ENCODE measurements around the gene TMX4.

The TMX4 gene

GRCh38 chr20:8019998-8020247 is 362 bp upstream of the TMX4 start:
- DNase-seq (ENCODE audit: low read depth in 3 of 3), result no peak

- DNase-seq (ENCODE audit: low read depth in 3 of 3), result peak; percentile 43 to 56 (median 49)
Observed at GRCh38 chr20:8018958-8019245, 659 bp downstream of the TMX4 start.

GRCh38 chr20:8012724-8013123 is 6.8 kb downstream of the TMX4 start:
- DNase-seq (ENCODE audit: low read depth in 3 of 3), result no peak

GRCh38 chr20:8008733-8009132 is 10.8 kb downstream of the TMX4 start:
- DNase-seq (ENCODE audit: low read depth in 3 of 3), result no peak

GRCh38 chr20:8007490-8007889 is 12.1 kb downstream of the TMX4 start:
- DNase-seq (ENCODE audit: low read depth in 3 of 3), result no peak

- DNase-seq (ENCODE audit: low read depth in 3 of 3), result no peak
Observed at GRCh38 chr20:8005575-8006366, 13.8 kb downstream of the TMX4 start.

GRCh38 chr20:8005033-8005432 is 14.5 kb downstream of the TMX4 start:
- DNase-seq (ENCODE audit: low read depth in 3 of 3), result no peak

- no peak for DNase-seq (ENCODE audit: low read depth in 3 of 3)
Observed at GRCh38 chr20:8002056-8002455, 17.5 kb downstream of the TMX4 start.

- no peak for DNase-seq (ENCODE audit: low read depth in 3 of 3)
Observed at GRCh38 chr20:8000796-8001195, 18.8 kb downstream of the TMX4 start.

GRCh38 chr20:7996898-7997297 is 22.7 kb downstream of the TMX4 start:
- DNase-seq (ENCODE audit: low read depth in 3 of 3), result no peak

- no peak for DNase-seq (ENCODE audit: low read depth in 3 of 3)
Observed at GRCh38 chr20:7994809-7995208, 24.8 kb downstream of the TMX4 start.

GRCh38 chr20:7993703-7994102 is 25.9 kb downstream of the TMX4 start:
- DNase-seq (ENCODE audit: low read depth in 3 of 3), result no peak

- no peak for DNase-seq (ENCODE audit: low read depth in 3 of 3)
Observed at GRCh38 chr20:7993238-7993637, 26.3 kb downstream of the TMX4 start.

GRCh38 chr20:7990385-7990784 is 29.2 kb downstream of the TMX4 start:
- DNase-seq (ENCODE audit: low read depth in 3 of 3), result no peak

GRCh38 chr20:7989379-7989778 is 30.2 kb downstream of the TMX4 start:
- DNase-seq (ENCODE audit: low read depth in 3 of 3), result no peak

GRCh38 chr20:7985916-7986315 is 33.6 kb downstream of the TMX4 start:
- no peak for DNase-seq (ENCODE audit: low read depth in 3 of 3)

- DNase-seq (ENCODE audit: low read depth in 3 of 3), result no peak
Observed at GRCh38 chr20:7984192-7984591, 35.4 kb downstream of the TMX4 start.

GRCh38 chr20:7981374-7981773 is 38.2 kb downstream of the TMX4 start:
- no peak for DNase-seq (ENCODE audit: low read depth in 3 of 3)

GRCh38 chr20:7980332-7981046 is 39.1 kb downstream of the TMX4 start:
- DNase-seq (ENCODE audit: low read depth in 3 of 3), result no peak

GRCh38 chr20:7977709-7978108 is 41.9 kb downstream of the TMX4 start:
- no peak for DNase-seq (ENCODE audit: low read depth in 3 of 3)

GRCh38 chr20:7975851-7976414 is 43.6 kb downstream of the TMX4 start:
- DNase-seq (ENCODE audit: low read depth in 3 of 3), result no peak

GRCh38 chr20:7974785-7975435 is 44.7 kb downstream of the TMX4 start:
- no peak for DNase-seq (ENCODE audit: low read depth in 3 of 3)
